PFSK-1 (cell line): ENCODE measurements around the gene GALNT4.

ENCODE experiments used
- POLR2AphosphoS5 ChIP-seq: IDR thresholded peaks from 2 replicates; pipeline ENCODE4 v1.6.1; 2012; ENCODE audit warnings: low read depth, mild to moderate bottlenecking, control low read depth, low read length, moderate library complexity
- REST ChIP-seq, 2 experiments: IDR thresholded peaks; 2 replicates each; pipeline versions ENCODE4 v1.6.1 to v1.8.0; 2011 to 2012; ENCODE audit warnings: low read depth in 2 of 2, low read length in 2 of 2, control low read depth in 1 of 2, inconsistent platforms in 1 of 2, mild to moderate bottlenecking in 1 of 2, moderate library complexity in 1 of 2; ENCODE audit not compliant: insufficient read depth in 1 of 2
- SIN3A ChIP-seq: IDR thresholded peaks from 2 replicates; pipeline ENCODE4 v1.6.1; 2012; ENCODE audit warnings: mild to moderate bottlenecking, low read length, moderate library complexity, borderline replicate concordance; ENCODE audit not compliant: insufficient read depth
- TAF1 ChIP-seq: IDR thresholded peaks from 2 replicates; pipeline ENCODE4 v1.6.1; 2012; ENCODE audit warnings: low read length, control low read depth, borderline replicate concordance; ENCODE audit not compliant: insufficient read depth

GRCh38 chr12:89546151-89546550, 21.6 kb upstream of the GALNT4 start:
- TF ChIP-seq POLR2AphosphoS5 (no peak), SIN3A (no peak), TAF1 (no peak), REST (IDR thresholded peaks at IDR 0.05; ENCODE audit: insufficient read depth in 1 of 2, low read depth in 2 of 2, low read length in 2 of 2) (no peak)
